NCI-H1930 (cell line): ENCODE measurements around the gene TOR3A.
"Not testable (repeated sequence)": the region's sequence is repeated elsewhere in the genome, so short reads cannot be mapped to it uniquely, and the experiment has no call there.

Source experiments
- DNase-seq, 2 experiments: peaks; one replicate each; lab custom pipeline; 2025; lab: John Stamatoyannopoulos, UW

Gene TOR3A

GRCh38 chr1:179107706-179108629, 26.1 kb downstream of the TOR3A start:
- DNase-seq: no peak

- no peak for DNase-seq
Observed at GRCh38 chr1:179108644-179109043, 26.8 kb downstream of the TOR3A start.

GRCh38 chr1:179115181-179115580, 33.3 kb downstream of the TOR3A start:
- DNase-seq: no peak

DNA sequence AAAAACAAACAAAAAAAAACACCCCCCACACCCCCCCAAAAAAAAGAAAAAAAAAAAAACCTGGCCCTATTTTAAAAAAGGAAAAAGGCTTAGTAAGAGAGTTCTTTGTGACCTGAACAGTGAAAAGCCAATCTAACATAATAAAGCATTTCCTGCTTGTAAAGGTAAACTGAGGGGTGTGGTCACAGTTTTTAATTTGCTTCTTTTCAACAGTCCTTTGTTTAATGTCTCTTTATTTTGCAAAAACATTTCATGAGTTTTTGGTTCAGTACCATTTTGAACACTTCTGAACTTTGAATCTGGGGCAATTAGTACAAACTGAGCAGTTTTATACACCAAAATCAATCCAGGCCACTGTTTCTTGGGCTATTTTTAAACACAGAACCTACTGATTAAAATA, 37.6 kb downstream of the TOR3A start:
- no peak for DNase-seq

- no peak for DNase-seq
Observed at GRCh38 chr1:179120736-179121135, 38.9 kb downstream of the TOR3A start.

DNA sequence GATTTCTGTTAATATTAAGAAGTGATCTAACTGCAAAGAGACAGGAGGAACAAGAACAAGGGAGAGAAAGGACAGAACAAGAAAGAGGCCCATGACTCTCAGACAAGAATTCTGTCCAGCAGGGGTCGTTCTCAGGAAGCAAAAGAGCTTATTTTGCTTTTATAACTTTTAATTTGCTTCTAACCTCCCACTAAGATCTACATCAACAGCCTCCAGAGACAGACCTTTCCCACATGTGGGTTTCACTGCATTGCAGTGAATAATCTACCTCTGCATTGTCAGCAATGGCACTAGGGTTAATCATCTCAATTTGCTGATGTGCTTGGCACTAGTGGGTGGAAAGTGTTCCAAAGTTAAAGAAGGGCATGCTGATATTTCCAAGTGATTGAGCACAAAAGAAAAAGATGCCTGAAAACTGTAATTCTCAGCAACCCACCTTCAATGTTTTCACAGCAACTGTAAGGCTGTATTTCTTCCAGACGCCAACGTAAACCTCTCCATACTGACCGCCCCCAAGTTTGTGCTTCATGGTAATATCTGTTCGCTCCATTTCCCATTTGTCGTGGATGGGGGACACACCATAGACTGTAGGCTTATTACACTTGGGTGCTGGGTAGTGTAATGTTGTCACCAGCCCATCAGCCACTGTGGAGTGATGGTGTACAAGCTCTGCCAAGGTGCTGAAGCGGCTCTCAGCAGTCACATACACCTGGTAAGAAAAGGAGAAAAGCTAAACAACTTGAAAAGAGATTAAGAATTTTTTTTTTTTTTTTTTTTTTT, 39.5 kb downstream of the TOR3A start:
- no peak for DNase-seq

GRCh38 chr1:179124873-179125272, 43.0 kb downstream of the TOR3A start:
- DNase-seq: no peak

- no peak for DNase-seq
Observed at GRCh38 chr1:179126338-179127060, 44.6 kb downstream of the TOR3A start.

- no peak for DNase-seq
Observed at GRCh38 chr1:179127163-179127895, 45.5 kb downstream of the TOR3A start.

DNA sequence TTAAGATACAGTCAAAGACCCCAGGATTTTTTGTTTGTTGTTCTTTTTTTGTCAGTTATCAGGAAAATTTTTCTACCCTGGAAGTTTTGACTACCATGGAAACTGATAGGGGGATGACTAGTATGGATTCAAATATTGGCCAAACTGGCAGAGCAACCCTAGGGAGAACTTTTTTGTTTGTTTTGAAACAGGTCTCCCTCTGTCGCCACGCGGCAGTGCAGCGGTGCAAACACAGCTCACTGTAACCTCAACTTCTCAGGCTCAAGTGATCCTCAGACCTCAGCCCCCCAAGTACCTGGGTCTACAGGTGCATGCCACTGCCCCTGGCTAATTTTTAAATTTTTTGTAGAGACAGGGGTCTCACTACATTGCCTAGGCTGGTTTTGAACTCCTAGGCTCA, 46.6 kb downstream of the TOR3A start:
- no peak for DNase-seq

GRCh38 chr1:179129702-179130473, 48.0 kb downstream of the TOR3A start:
- no peak for DNase-seq

DNA sequence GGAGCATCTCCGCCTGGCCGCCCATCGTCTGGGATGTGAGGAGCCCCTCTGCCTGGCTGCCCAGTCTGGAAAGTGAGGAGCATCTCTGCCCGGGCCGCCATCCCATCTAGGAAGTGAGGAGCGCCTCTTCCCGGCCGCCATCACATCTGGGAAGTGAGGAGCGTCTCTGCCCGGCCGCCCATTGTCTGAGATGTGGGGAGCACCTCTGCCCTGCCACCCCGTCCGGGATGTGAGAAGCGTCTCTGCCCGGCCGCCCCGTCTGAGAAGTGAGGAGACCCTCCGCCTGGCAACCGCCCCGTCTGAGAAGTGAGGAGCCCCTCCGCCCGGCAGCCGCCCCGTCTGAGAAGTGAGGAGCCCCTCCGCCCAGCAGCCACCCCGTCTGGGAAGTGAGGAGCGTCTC, 53.3 kb downstream of the TOR3A start:
- not testable (repeated sequence) for DNase-seq

DNA sequence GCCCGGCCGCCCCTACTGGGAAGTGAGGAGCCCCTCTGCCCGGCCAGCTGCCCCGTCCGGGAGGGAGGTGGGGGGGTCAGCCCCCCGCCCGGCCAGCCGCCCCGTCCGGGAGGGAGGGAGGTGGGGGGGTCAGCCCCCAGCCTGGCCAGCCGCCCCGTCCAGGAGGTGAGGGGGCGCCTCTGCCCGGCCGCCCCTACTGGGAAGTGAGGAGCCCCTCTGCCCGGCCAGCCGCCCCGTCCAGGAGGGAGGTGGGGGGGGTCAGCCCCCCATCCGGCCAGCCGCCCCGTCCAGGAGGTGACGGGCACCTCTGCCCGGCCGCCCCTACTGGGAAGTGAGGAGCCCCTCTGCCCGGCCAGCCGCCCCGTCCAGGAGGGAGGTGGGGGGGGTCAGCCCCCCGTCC, 53.8 kb downstream of the TOR3A start:
- DNase-seq: not testable (repeated sequence)

GRCh38 chr1:179137617-179138255, 55.9 kb downstream of the TOR3A start:
- DNase-seq: no peak

GRCh38 chr1:179138755-179139154, 56.9 kb downstream of the TOR3A start:
- DNase-seq: not testable (repeated sequence)

GRCh38 chr1:179141592-179142251, 59.9 kb downstream of the TOR3A start:
- DNase-seq: no peak

DNA sequence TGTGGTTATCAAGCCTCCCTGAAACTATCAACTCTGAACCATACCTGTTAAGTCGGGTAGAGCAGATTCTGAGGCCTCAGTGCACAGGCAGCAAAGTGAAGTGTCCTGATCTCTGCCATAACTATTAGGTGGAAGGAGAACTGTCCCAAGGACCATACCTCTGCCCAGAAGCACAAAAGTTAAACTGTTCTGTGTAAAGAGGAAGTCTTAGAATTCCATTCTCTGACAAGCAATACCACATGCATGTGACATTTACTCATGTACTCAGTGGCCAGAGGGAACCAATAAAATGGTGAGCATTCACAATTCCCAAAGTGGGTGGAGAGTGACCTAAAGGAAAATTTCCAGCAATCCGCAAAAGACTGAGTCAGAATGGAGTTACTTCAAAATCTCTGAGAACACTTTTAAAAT, 61.0 kb downstream of the TOR3A start:
- no peak for DNase-seq

DNA sequence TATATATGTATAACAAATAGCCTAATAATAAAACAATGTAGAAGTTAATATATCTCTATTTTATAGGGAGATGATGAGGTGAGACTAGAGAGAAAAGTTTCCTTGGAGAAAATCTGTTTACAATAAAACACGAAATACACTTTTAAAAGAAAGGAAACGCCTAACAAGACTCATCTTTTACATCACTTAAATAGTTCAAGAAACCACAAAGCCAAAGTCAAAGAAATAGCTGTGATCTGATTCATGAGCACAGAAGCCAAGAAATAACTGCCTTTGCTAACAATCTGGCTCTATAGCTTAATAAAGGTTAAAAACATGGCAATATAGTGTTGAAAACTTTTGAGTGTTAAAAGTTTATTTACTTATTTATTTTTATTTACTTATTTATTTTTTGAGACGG, 61.5 kb downstream of the TOR3A start:
- no peak for DNase-seq

DNA sequence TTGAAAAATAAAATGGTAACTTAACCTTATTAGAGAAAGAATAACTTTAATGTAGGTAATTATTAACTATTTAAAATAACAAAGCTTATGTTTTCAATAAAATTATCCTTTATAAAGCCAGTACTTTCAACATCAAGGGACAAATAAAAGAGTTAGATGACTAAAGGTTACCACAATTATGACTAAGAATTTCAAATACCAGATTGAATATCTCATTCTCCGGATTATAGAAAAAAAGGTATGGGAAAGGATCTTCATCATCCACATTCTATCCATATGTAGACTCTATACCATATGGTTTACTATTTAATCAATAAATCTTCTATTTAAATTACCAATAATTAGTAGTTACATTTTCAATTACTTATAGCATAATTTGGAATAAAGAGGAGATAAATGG, 62.8 kb downstream of the TOR3A start:
- no peak for DNase-seq

- no peak for DNase-seq
Observed at GRCh38 chr1:179145521-179145920, 63.7 kb downstream of the TOR3A start.
